Glutamatergic neuron (in vitro differentiated cells): Measurements from ENCODE around the gene TRPM2. TPM values are rescaled to one million over a fixed set of nuclear protein-coding genes. Genes with fewer than 3 reads are reported as not detected.

Experiments used
- DNase-seq: peaks from one replicate; pipeline ENCODE4 v3.0.0; 2022
- H3K27ac Mint-ChIP-seq: one replicate; pipeline ENCODE4 v1.8.0; 2020; ENCODE audit warnings: mild to moderate bottlenecking, mixed read lengths, inconsistent platforms; ENCODE audit not compliant: unreplicated experiment
- H3K27me3 Mint-ChIP-seq: one replicate; pipeline ENCODE4 v1.8.0; 2020; ENCODE audit warnings: mild to moderate bottlenecking, moderate library complexity, mixed read lengths, inconsistent platforms; ENCODE audit not compliant: unreplicated experiment
- H3K36me3 Mint-ChIP-seq: one replicate; pipeline ENCODE4 v1.8.0; 2020; ENCODE audit warnings: mild to moderate bottlenecking, mixed read lengths, inconsistent platforms; ENCODE audit not compliant: unreplicated experiment
- H3K4me1 Mint-ChIP-seq: one replicate; pipeline ENCODE4 v1.8.0; 2020; ENCODE audit warnings: mild to moderate bottlenecking, low read depth, mixed read lengths, inconsistent platforms; ENCODE audit not compliant: unreplicated experiment
- H3K4me3 Mint-ChIP-seq: one replicate; pipeline ENCODE4 v1.8.0; 2020; ENCODE audit warnings: mild to moderate bottlenecking, mixed read lengths, inconsistent platforms; ENCODE audit not compliant: unreplicated experiment
- H3K9me3 Mint-ChIP-seq: one replicate; pipeline ENCODE4 v1.8.0; 2020; ENCODE audit warnings: mild to moderate bottlenecking, moderate library complexity, mixed read lengths, inconsistent platforms; ENCODE audit not compliant: unreplicated experiment
- CTCF ChIP-seq: fragments of 200-600 bp; sonication (generic); IDR thresholded peaks from one replicate; pipeline ENCODE4 v1.5.0; 2021; ENCODE audit not compliant: partially characterized antibody, unreplicated experiment
- total RNA-seq: library from RNA; stranded (reverse); fragmentation: NEBNext Ultra II Directional; extraction: Animal tissue kit (Norgen Biotek cat#: 25700); gene quantifications from one replicate; pipeline ENCODE4 v1.2.1, GENCODE V29; 2021; ENCODE audit not compliant: unreplicated experiment

TRPM2 gene
- total RNA-seq, 1 donor from 2014 or later = not detected

GRCh38 chr21:44321846-44322450 lies 31.5 kb upstream of the TRPM2 start:
- no peaks in the 10 kb centered on the region for H3K9me3 Mint-ChIP-seq
- no peaks in the 10 kb centered on the region for H3K4me1 Mint-ChIP-seq
- no peaks in the 10 kb centered on the region for H3K36me3 Mint-ChIP-seq
- no peak for TF ChIP-seq CTCF
- no peak overlapping the region for H3K27ac Mint-ChIP-seq
- H3K27me3 Mint-ChIP-seq = peaks cover 2% of the 10 kb centered on the region
- no peak for DNase-seq
- no peak overlapping the region for H3K4me3 Mint-ChIP-seq

- Mint-ChIP-seq H3K4me1 (no peaks in the 10 kb centered on the region), H3K4me3 (no peak overlapping the region), H3K9me3 (no peaks in the 10 kb centered on the region), H3K27ac (no peak overlapping the region), H3K36me3 (no peaks in the 10 kb centered on the region), H3K27me3 (peaks cover 2% of the 10 kb centered on the region)
- TF ChIP-seq CTCF = no peak
- DNase-seq = no peak
These were observed 30.6 kb upstream of the TRPM2 start for GRCh38 chr21:44322621-44323325.

GRCh38 chr21:44323591-44323990 lies 29.8 kb upstream of the TRPM2 start:
- no peak for TF ChIP-seq CTCF
- no peaks in the 10 kb centered on the region for H3K4me1 Mint-ChIP-seq
- H3K27ac Mint-ChIP-seq = no peak overlapping the region
- no peaks in the 10 kb centered on the region for H3K36me3 Mint-ChIP-seq
- DNase-seq = no peak
- no peaks in the 10 kb centered on the region for H3K9me3 Mint-ChIP-seq
- peaks cover 5% of the 10 kb centered on the region for H3K27me3 Mint-ChIP-seq
- H3K4me3 Mint-ChIP-seq = no peak overlapping the region

- no peaks in the 10 kb centered on the region for H3K9me3 Mint-ChIP-seq
- no peaks in the 10 kb centered on the region for H3K36me3 Mint-ChIP-seq
These were observed 29.1 kb upstream of the TRPM2 start for GRCh38 chr21:44324106-44324853.

More at GRCh38 chr21:44324106-44324853, 29.1 kb upstream of the TRPM2 start:
- no peak overlapping the region for H3K27ac Mint-ChIP-seq
- no peaks in the 10 kb centered on the region for H3K4me1 Mint-ChIP-seq
- H3K27me3 Mint-ChIP-seq = peaks cover 6% of the 10 kb centered on the region
- no peak for TF ChIP-seq CTCF
- no peak overlapping the region for H3K4me3 Mint-ChIP-seq
- no peak for DNase-seq
